Stomach smooth muscle (tissue), 2 donors: Measurements from ENCODE around the gene CCL24.

Experiments
- H3K27ac ChIP-seq: one replicate; pipeline ENCODE4 v1.7.0; 2013; ENCODE audit warnings: mild to moderate bottlenecking, low read length, inconsistent platforms
- H3K27me3 ChIP-seq, 2 donors: one replicate each; pipeline ENCODE4 v1.7.0; 2013; ENCODE audit warnings: low read length in 2 of 2; ENCODE audit not compliant: insufficient read depth in 2 of 2, control insufficient read depth in 1 of 2
- H3K36me3 ChIP-seq, 2 donors: one replicate each; pipeline ENCODE4 v1.7.0; 2013; ENCODE audit warnings: low read length in 2 of 2; ENCODE audit not compliant: control insufficient read depth in 2 of 2, insufficient read depth in 2 of 2
- H3K4me1 ChIP-seq: one replicate; pipeline ENCODE4 v1.7.0; 2013; ENCODE audit warnings: low read length; ENCODE audit not compliant: control insufficient read depth, insufficient read depth
- H3K4me3 ChIP-seq, 2 donors: one replicate each; pipeline ENCODE4 v1.7.0; 2013; ENCODE audit warnings: low read length in 2 of 2
- H3K9ac ChIP-seq, 2 donors: one replicate each; pipeline ENCODE4 v1.7.0; 2013; ENCODE audit warnings: low read length in 2 of 2, mild to moderate bottlenecking in 1 of 2
- H3K9me3 ChIP-seq, 2 donors: one replicate each; pipeline ENCODE4 v1.7.0; 2013; ENCODE audit warnings: low read length in 2 of 2; ENCODE audit not compliant: control insufficient read depth in 2 of 2
- donor health status: healthy.
- donor health status: Pancreatic carcinoma.

Gene CCL24

GRCh38 chr7:75820688-75821087 is 7.1 kb upstream of the CCL24 start:
- Histone ChIP-seq H3K36me3 (no peaks in the 10 kb centered on the region), H3K9ac (no peak overlapping the region), H3K27me3 (no peaks in the 10 kb centered on the region), H3K9me3 (no peaks in the 10 kb centered on the region), H3K4me1 (no peaks in the 10 kb centered on the region), H3K4me3 (no peak overlapping the region), H3K27ac (no peak overlapping the region)

DNA sequence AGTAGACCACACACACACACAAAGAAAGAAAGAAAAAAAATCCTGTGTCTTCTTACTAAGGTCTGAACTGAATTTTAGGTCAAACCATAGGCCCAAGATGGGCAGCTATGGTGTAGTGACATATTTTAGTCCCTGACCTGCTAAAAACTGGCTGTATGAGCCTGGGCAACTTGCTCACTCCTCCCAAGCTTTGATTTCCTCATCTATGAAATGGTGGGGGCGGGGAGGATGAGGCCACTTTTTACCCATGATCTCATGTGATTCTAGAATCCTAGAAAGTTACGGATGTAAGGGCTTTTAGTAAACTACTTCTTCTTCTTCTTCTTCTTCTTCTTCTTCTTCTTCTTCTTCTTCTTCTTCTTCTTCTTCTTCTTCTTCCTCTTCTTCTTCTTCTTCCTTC is 6.1 kb upstream of the CCL24 start:
- H3K36me3 ChIP-seq = no peaks in the 10 kb centered on the region
- H3K4me1 ChIP-seq = no peaks in the 10 kb centered on the region
- no peak overlapping the region for H3K9ac ChIP-seq
- no peak overlapping the region for H3K27ac ChIP-seq
- H3K4me3 ChIP-seq = no peak overlapping the region
- no peaks in the 10 kb centered on the region for H3K27me3 ChIP-seq
- no peaks in the 10 kb centered on the region for H3K9me3 ChIP-seq

GRCh38 chr7:75818472-75818871 is 4.9 kb upstream of the CCL24 start:
- no peaks in the 10 kb centered on the region for H3K9me3 ChIP-seq
- H3K4me3 ChIP-seq = no peak overlapping the region

GRCh38 chr7:75817116-75817515 is 3.5 kb upstream of the CCL24 start:
- peaks cover 0 to 3% of the 10 kb centered on the region in 2 donors for H3K27me3 ChIP-seq
- no peak overlapping the region for H3K27ac ChIP-seq
- no peaks in the 10 kb centered on the region for H3K9me3 ChIP-seq
- no peaks in the 10 kb centered on the region for H3K36me3 ChIP-seq
- no peak overlapping the region for H3K9ac ChIP-seq
- no peak overlapping the region for H3K4me3 ChIP-seq
- H3K4me1 ChIP-seq = no peaks in the 10 kb centered on the region

More at GRCh38 chr7:75818472-75818871, 4.9 kb upstream of the CCL24 start:
- Histone ChIP-seq H3K36me3 (no peaks in the 10 kb centered on the region), H3K27ac (no peak overlapping the region), H3K27me3 (peaks cover 0 to 3% of the 10 kb centered on the region in 2 donors), H3K9ac (no peak overlapping the region), H3K4me1 (no peaks in the 10 kb centered on the region)

- no peak overlapping the region for H3K27ac ChIP-seq
- H3K9me3 ChIP-seq = no peaks in the 10 kb centered on the region
- H3K4me1 ChIP-seq = no peaks in the 10 kb centered on the region
- H3K9ac ChIP-seq = no peak overlapping the region
- no peak overlapping the region for H3K4me3 ChIP-seq
- H3K36me3 ChIP-seq = no peaks in the 10 kb centered on the region
- H3K27me3 ChIP-seq = peaks cover 0 to 3% of the 10 kb centered on the region in 2 donors
These were observed 1.9 kb upstream of the CCL24 start for GRCh38 chr7:75815418-75816064.

DNA sequence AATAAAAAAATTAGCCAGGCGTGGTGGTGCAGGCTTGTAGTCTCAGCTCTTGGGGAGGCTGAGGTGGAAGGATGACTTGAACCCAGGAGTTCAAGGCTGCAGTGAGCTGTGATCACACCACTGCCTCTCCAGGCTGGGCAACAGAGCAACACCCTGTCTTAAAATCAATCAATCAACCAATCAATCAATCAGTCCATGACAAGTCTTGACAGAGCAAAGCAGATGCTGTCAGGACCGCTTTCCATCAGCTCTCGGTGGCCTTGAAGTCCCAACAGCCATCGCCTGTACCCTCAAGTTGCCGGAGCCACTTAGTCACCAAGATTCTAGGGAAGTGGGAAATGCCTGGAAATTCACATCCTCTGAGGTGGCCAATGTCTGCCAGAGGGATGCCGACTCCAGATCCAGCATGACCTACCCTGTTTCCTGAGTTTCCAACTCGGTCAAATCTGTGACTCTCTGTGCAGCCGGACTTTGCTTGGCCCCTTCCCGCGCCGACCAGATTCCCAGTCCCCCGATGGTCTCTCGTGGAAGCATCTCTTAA is 871 bp upstream of the CCL24 start:
- no peak overlapping the region for H3K4me3 ChIP-seq
- H3K27ac ChIP-seq = no peak overlapping the region
- peaks cover 0 to 3% of the 10 kb centered on the region in 2 donors for H3K27me3 ChIP-seq
- H3K9me3 ChIP-seq = no peaks in the 10 kb centered on the region
- no peaks in the 10 kb centered on the region for H3K4me1 ChIP-seq
- no peaks in the 10 kb centered on the region for H3K36me3 ChIP-seq
- no peak overlapping the region for H3K9ac ChIP-seq

DNA sequence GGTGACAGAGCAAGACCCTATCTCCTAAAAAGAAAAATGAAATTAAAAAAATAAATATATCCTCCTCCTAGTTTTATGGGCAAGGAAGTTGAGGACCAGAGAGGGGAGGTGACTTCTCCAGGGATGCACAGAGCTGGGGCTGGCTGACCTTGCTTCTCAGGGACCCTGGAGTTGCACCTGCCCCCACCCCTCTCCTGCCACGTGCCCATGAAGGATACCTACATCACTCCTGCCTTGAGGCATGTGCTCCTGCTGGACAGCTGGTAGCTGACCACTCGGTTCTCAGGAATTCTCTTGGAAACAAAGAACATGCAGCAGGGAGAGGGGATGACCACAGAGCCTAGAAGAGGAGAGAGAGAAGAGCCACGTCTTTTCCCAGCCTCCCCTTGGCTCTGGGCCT is 522 bp downstream of the CCL24 start:
- Histone ChIP-seq H3K4me1 (no peaks in the 10 kb centered on the region), H3K27me3 (peaks cover 0 to 3% of the 10 kb centered on the region in 2 donors), H3K27ac (no peak overlapping the region), H3K9me3 (no peaks in the 10 kb centered on the region), H3K9ac (no peak overlapping the region), H3K4me3 (no peak overlapping the region), H3K36me3 (no peaks in the 10 kb centered on the region)

DNA sequence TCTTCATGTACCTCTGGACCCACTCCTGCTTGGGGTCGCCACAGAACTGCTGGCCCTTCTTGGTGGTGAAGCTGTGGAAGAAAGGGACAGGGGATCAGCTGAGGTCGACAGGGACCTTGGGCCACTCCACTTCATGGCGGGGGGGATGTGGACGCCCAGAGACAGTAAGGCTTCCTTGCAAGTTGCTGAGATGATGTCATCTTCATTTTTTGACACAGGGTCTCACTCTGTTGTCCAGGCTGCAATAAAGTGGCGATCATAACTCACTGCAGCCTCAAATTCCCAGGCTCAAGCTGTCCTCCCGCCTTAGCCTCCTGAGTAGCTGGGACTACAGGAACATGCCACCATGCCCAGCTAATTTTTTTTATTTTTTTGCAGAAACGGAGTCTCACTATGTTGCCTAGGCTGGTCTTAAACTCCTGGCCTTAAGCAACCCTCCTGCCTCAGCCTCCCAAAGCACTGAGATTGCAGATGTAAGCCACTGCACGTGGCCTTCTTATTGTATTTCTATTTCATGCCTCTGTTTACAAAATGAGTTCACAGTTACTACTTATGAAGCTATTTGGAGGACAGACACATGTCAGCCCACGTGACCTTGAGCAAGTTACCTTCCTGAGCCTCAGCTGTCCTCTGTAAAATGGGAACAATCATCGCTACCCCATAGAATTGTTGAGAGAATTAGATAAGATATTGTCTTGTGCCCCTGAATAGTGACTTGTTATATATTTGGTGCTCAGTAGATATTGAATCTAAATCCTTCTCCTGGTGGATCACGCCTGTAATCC is 1.5 kb downstream of the CCL24 start:
- no peaks in the 10 kb centered on the region for H3K36me3 ChIP-seq

DNA sequence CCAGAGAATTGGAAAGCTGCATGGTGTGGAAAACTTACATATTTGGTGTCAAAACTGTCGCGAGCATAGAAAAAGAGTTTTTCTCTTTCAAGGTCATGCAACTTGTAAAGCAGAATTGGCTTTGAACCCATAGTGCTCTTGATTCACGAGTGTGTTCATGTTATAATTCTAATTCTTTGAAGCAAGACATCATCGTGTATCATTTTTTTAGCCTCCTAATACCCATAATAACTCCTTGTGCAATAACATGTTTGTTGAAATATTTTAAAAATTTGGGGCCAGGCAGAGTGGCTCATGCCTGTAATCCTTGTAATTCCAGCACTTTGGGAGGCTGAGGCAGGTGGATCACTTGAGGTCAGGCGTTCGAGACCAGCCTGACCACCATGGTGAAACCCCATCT is 4.2 kb downstream of the CCL24 start:
- Histone ChIP-seq H3K9me3 (peaks cover 6 to 11% of the 10 kb centered on the region in 2 donors), H3K4me3 (no peak overlapping the region), H3K9ac (no peak overlapping the region)

More for the DNA sequence above, 1.5 kb downstream of the CCL24 start:
- H3K4me1 ChIP-seq = no peaks in the 10 kb centered on the region
- H3K4me3 ChIP-seq = no peak overlapping the region
- H3K9me3 ChIP-seq = peaks cover 0 to 2% of the 10 kb centered on the region in 2 donors
- H3K27ac ChIP-seq = no peak overlapping the region
- peaks cover 0 to 3% of the 10 kb centered on the region in 2 donors for H3K27me3 ChIP-seq
- no peak overlapping the region for H3K9ac ChIP-seq

GRCh38 chr7:75808106-75808505 is 5.5 kb downstream of the CCL24 start:
- Histone ChIP-seq H3K36me3 (no peaks in the 10 kb centered on the region), H3K27ac (no peak overlapping the region), H3K4me1 (no peaks in the 10 kb centered on the region), H3K4me3 (no peak overlapping the region), H3K9ac (no peak overlapping the region), H3K27me3 (no peaks in the 10 kb centered on the region), H3K9me3 (peaks cover 6 to 11% of the 10 kb centered on the region in 2 donors)

More for the DNA sequence above, 4.2 kb downstream of the CCL24 start:
- Histone ChIP-seq H3K36me3 (no peaks in the 10 kb centered on the region), H3K27me3 (peaks cover 0 to under 1% of the 10 kb centered on the region in 2 donors), H3K27ac (no peak overlapping the region), H3K4me1 (no peaks in the 10 kb centered on the region)

DNA sequence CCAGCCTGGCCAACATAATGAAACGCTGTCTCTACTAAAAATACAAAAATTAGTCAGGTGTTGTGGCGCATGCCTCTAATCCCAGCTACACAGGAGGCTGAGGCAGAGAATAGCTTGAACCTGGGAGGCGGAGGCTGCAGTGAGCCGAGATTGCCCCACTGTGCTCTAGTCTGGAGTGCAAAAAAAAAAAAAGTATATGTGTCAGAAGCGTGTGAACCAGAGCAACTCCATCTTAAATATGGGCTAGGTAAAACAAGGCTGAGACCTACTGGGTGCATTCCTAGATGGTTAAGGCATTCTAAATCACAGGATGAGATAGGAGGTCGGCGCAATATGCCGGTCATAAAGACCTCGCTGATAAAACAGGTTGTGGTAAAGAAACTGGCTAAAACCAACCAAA is 6.2 kb downstream of the CCL24 start:
- H3K9me3 ChIP-seq = peaks cover 6 to 11% of the 10 kb centered on the region in 2 donors
- no peaks in the 10 kb centered on the region for H3K4me1 ChIP-seq
- no peak overlapping the region for H3K27ac ChIP-seq
- no peaks in the 10 kb centered on the region for H3K36me3 ChIP-seq
- no peak overlapping the region for H3K4me3 ChIP-seq
- H3K9ac ChIP-seq = no peak overlapping the region
- no peaks in the 10 kb centered on the region for H3K27me3 ChIP-seq
